Activated naive CD8-positive, alpha-beta T cell treated with anti-CD3 and anti-CD28 coated beads for 36 hours (primary cell): Measurements from ENCODE around the gene SOX13. TPM values are rescaled to one million over a fixed set of nuclear protein-coding genes. Genes with fewer than 3 reads are reported as not detected.
A peak's percentile ranks its signal among the peaks of the same experiment; 100 is the strongest.

ENCODE experiments used
- DNase-seq: peaks from one replicate; pipeline ENCODE4 v3.0.0; 2021
- H3K27ac Mint-ChIP-seq: one replicate; pipeline ENCODE4 v1.8.0; 2022; ENCODE audit warnings: mild to moderate bottlenecking, moderate library complexity, mixed read lengths
- H3K27me3 Mint-ChIP-seq: one replicate; pipeline ENCODE4 v1.8.0; 2022; ENCODE audit warnings: mild to moderate bottlenecking, mixed read lengths
- H3K36me3 Mint-ChIP-seq: one replicate; pipeline ENCODE4 v1.8.0; 2021; ENCODE audit warnings: mild to moderate bottlenecking, mixed read lengths
- H3K4me1 Mint-ChIP-seq: one replicate; pipeline ENCODE4 v1.8.0; 2021; ENCODE audit warnings: mixed read lengths
- H3K4me3 Mint-ChIP-seq: one replicate; pipeline ENCODE4 v1.8.0; 2022; ENCODE audit warnings: mild to moderate bottlenecking, moderate library complexity, mixed read lengths
- H3K9me3 Mint-ChIP-seq: one replicate; pipeline ENCODE4 v1.8.0; 2022; ENCODE audit warnings: mixed read lengths
- total RNA-seq, 2 experiments: library from RNA; stranded (reverse); gene quantifications; one replicate each; pipeline ENCODE4 v1.2.3, GENCODE V29; 2021

The SOX13 gene
- total RNA-seq, 2 experiments from 2014 or later = not detected

DNA sequence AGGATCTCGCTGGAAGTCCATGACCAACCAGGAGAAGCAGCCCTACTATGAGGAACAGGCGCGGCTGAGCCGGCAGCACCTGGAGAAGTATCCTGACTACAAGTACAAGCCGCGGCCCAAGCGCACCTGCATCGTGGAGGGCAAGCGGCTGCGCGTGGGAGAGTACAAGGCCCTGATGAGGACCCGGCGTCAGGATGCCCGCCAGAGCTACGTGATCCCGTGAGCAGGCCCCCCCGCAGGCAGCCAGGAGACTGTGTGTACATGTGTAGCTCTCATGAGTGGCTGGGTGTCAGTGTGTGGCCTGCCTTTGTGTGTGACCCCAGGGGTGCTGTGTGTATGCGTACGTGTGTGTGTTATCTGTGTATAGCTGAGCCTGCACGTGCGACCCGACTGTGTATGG is 51.7 kb downstream of the SOX13 start:
- Mint-ChIP-seq H3K36me3 (no peaks in the 10 kb centered on the region), H3K27ac (no peak overlapping the region), H3K4me3 (no peak overlapping the region), H3K27me3 (no peaks in the 10 kb centered on the region), H3K4me1 (peaks cover 5% of the 10 kb centered on the region), H3K9me3 (no peaks in the 10 kb centered on the region)
- no peak for DNase-seq

DNA sequence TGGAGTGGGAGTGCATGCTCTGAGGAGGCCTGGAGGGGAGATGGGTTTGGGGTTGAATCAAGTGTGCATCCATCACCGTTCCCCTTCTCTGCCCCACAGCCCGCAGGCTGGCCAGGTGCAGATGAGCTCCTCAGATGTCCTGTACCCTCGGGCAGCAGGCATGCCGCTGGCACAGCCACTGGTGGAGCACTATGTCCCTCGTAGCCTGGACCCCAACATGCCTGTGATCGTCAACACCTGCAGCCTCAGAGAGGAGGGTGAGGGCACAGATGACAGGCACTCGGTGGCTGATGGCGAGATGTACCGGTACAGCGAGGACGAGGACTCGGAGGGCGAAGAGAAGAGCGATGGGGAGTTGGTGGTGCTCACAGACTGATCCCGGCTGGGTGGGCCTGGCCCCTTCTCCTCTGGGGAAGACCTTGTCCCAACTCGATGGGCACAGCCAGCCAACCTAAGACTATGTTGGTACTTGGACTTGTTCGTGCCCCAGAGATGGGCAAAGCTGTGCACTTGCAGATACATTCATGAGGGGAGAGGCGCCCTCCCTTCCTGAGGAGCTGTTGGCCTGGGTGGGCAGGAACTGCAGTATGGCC is 52.9 kb downstream of the SOX13 start:
- DNase-seq = no peak
- no peaks in the 10 kb centered on the region for H3K9me3 Mint-ChIP-seq
- peaks cover 5% of the 10 kb centered on the region for H3K4me1 Mint-ChIP-seq
- H3K4me3 Mint-ChIP-seq = no peak overlapping the region
- no peaks in the 10 kb centered on the region for H3K36me3 Mint-ChIP-seq
- no peaks in the 10 kb centered on the region for H3K27me3 Mint-ChIP-seq
- H3K27ac Mint-ChIP-seq = no peak overlapping the region

DNA sequence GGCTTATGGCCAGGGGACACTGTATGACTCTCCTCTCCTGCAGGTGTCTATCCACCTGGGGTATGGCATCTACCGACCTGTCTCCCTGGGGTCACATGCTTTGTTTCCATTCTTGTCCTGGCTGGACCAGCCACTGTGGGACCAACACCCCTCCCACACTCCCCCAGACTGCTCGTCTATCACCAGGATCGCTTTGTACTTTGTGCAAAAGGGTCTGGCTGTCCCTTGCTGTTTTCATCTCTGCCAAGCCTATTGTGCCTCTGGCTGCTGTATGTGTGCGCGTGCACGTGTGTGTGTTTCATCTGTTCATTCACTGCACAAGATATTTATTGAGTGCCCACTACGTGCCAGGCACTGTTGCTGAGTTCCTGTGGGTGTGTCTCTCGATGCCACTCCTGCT is 53.5 kb downstream of the SOX13 start:
- DNase-seq = no peak
- no peaks in the 10 kb centered on the region for H3K9me3 Mint-ChIP-seq
- no peak overlapping the region for H3K4me3 Mint-ChIP-seq
- H3K4me1 Mint-ChIP-seq = peaks cover 5% of the 10 kb centered on the region
- H3K36me3 Mint-ChIP-seq = no peaks in the 10 kb centered on the region
- no peak overlapping the region for H3K27ac Mint-ChIP-seq
- H3K27me3 Mint-ChIP-seq = no peaks in the 10 kb centered on the region

DNA sequence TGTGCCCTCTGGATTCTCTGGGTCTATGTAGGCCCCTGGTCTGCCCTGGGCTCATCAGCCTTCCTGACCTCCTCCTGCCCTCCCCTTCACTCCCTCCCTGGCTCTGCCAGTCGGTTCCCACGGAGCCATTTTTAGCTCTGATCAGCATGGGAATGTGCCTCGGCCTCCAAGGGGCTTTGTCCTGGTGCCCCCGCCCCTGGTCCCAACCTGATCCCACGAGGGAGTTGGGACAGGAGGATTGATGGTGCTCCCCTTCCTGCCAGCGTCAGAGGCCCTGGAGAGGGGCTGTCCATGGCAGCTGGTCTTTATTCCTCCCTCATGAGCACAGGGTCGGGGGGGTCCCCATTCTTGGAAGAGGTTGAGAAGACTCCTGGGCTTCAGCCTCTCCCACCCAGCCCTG is 54.0 kb downstream of the SOX13 start:
- no peak for DNase-seq
- Mint-ChIP-seq H3K27ac (no peak overlapping the region), H3K9me3 (no peaks in the 10 kb centered on the region), H3K4me3 (no peak overlapping the region), H3K27me3 (no peaks in the 10 kb centered on the region), H3K36me3 (no peaks in the 10 kb centered on the region), H3K4me1 (peaks cover 5% of the 10 kb centered on the region)

DNA sequence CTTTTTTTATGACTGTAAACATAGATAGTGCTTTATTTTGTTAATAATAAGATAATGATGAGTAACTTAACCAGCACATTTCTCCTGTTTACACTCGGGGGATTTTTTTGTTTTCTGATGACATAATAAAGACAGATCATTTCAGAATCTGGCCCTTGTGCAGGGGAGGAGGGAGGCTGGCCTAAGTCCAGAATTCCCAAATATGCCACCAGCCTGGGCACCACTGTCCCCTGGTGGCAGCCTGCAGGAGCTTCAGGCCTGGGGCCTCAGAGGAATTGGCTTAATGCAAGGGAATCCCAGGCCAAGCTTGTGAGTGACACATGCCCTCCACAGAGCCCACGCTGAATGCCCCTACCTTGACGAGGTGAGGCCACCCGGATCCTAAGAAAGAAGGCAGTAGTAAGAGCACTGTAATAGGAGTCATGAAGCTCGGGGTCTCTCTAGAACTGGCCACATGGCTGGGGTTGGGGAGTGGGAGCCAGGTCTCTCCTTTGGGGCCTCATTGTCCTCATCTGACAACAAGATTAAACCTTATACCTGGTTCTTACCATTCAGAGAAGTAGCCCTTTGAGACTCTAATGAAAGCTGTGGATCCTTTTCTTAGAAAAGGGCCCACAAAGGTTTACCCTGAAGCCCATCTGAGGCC is 54.8 kb downstream of the SOX13 start:
- H3K36me3 Mint-ChIP-seq = no peaks in the 10 kb centered on the region
- DNase-seq = peak; percentile 24
- H3K4me1 Mint-ChIP-seq = peaks cover 5% of the 10 kb centered on the region
- H3K4me3 Mint-ChIP-seq = no peak overlapping the region
- H3K27me3 Mint-ChIP-seq = no peaks in the 10 kb centered on the region
- no peak overlapping the region for H3K27ac Mint-ChIP-seq
- H3K9me3 Mint-ChIP-seq = no peaks in the 10 kb centered on the region

DNA sequence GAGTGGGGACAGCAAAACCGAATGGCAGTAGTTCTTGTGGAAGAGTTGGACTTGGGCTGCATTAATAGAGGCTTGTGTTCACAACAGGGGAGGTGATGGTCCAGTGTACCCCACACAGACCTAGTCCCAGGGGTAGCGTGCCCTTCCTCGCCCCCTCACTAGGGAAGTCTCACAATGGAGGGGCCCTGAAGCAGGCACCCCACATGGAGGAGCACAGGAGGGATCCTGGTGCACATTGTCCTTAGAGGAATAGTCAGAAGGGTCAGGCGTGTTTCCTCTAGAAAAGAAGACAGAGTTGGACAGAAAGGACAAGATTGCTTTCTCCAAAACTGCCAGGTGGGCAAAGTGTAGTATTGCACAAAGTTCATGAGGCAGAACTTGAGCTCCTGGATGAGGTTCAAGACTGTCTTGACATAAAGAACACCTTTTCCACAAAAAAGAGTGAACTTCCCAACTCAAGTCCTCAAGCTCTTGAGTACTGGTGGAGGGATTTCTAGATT is 55.6 kb downstream of the SOX13 start:
- no peaks in the 10 kb centered on the region for H3K36me3 Mint-ChIP-seq
- H3K9me3 Mint-ChIP-seq = no peaks in the 10 kb centered on the region
- H3K27ac Mint-ChIP-seq = no peak overlapping the region
- no peak for DNase-seq
- H3K4me3 Mint-ChIP-seq = no peak overlapping the region
- H3K27me3 Mint-ChIP-seq = no peaks in the 10 kb centered on the region
- H3K4me1 Mint-ChIP-seq = peaks cover 5% of the 10 kb centered on the region

DNA sequence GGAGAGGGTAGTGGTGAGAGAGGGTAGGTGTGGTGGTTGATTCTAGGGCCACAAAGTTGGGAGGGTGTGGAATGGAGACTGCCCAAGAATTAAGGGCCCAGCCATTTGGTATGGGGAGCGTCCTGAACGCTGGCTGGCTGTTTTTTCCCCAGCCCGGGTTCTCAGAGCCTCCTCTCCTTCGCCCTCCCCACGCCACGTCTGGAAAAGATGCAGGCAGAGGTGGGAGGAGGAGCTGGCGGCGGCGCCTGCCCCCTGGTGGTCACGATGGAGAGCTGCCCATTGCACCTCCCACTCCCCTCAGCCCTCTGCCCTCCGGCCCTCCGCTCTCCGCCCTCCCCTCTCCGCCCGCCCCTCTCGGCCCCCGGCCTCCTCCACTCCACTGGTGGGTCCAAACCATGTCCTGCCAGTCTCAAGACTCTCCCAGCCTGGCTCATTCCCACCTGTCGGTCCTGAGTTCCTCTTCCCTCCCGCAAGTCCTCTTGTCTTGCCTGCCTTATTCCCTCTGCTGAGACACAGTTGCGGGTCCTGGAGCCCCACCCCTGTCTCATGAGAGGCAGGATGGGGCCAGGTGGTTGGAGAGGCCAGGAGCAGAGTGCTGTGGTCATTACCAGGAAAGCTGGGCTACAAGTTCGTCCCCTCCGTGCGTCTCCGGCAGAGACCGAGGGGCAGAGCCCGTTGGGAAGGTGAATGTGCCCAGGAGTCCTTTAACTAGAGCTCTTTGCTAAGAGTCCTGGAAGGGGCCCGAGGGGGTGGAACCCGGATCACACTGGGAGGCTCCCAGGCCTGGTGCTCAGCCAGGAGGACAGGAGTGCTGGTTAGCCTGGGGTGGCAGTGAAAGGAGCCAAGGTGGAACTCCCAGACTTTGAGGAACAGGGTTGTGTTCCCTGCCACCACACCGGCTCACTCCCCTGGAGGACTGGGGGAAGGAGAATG is 56.3 kb downstream of the SOX13 start:
- Mint-ChIP-seq H3K9me3 (no peaks in the 10 kb centered on the region), H3K36me3 (no peaks in the 10 kb centered on the region), H3K4me1 (peaks cover 5% of the 10 kb centered on the region), H3K27ac (no peak overlapping the region), H3K27me3 (no peaks in the 10 kb centered on the region), H3K4me3 (no peak overlapping the region)
- peak; percentile 68 for DNase-seq

DNA sequence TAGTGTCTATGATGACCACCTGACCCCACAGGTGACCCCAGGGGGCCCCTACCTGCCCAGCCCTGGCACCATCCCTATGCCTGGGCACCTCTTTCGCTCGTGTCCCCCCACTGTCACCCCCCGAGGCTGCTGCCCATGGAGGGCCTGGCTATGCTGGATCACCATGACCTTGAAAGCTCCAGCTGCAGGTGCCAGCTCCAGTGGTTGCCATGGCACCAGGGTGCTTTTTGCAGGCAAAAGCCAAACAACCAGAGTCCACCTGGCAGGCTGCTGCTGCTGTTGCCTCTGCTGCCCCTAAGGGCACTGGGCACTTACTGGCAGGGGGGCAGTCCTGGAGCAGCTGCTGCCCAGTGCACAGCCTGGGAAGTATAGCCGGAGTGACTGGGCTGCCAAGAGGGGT is 57.3 kb downstream of the SOX13 start:
- H3K36me3 Mint-ChIP-seq = no peaks in the 10 kb centered on the region
- no peaks in the 10 kb centered on the region for H3K27me3 Mint-ChIP-seq
- no peak overlapping the region for H3K27ac Mint-ChIP-seq
- no peak overlapping the region for H3K4me3 Mint-ChIP-seq
- H3K9me3 Mint-ChIP-seq = no peaks in the 10 kb centered on the region
- no peak for DNase-seq
- peaks cover 5% of the 10 kb centered on the region for H3K4me1 Mint-ChIP-seq

DNA sequence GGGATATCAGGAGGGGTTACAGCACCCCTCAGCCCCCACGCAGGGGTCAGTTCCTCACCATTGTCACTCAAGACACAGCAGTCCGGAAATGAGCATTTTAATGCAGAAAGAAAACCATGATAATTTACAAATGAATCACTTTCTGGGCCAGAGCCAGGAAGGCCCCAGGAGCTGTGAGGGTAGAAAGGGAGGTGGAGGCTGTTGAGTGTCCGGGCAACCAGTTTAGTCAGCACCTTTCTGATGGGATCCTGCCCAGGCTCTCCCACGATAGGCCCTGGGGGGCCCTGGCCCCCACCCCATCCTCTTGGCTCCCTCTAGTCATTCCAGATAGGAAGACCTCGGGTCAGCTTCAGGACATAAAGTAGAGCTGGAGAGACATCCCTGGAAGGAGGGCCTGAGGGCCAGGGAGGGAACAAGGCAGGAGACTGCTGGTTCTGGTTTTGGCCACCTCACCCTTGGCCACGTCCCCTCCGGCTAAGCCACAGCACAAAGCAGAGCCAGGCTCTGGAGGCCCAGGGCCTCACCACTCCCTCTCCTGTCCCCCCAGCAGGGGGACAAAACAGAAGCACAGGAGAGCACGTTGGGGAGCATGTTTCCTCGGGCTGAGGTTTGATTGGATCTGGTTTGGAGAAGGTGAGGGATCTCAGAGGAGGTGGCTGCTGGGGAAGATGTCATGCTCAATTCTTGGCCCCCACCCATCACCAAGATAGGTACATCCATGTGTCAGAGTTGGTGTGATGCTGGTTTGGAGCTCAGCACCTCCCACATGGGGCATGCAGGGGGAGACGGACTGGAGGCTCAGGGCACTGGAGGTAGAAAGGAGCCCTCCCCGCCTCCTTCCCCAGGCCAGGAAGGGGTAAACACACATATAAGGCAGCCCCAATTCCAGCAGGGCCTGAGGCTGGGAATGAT is 58.3 kb downstream of the SOX13 start:
- H3K4me1 Mint-ChIP-seq = peaks cover 5% of the 10 kb centered on the region
- H3K4me3 Mint-ChIP-seq = no peak overlapping the region
- no peak overlapping the region for H3K27ac Mint-ChIP-seq
- no peaks in the 10 kb centered on the region for H3K9me3 Mint-ChIP-seq
- H3K27me3 Mint-ChIP-seq = no peaks in the 10 kb centered on the region
- DNase-seq = no peak
- no peaks in the 10 kb centered on the region for H3K36me3 Mint-ChIP-seq

DNA sequence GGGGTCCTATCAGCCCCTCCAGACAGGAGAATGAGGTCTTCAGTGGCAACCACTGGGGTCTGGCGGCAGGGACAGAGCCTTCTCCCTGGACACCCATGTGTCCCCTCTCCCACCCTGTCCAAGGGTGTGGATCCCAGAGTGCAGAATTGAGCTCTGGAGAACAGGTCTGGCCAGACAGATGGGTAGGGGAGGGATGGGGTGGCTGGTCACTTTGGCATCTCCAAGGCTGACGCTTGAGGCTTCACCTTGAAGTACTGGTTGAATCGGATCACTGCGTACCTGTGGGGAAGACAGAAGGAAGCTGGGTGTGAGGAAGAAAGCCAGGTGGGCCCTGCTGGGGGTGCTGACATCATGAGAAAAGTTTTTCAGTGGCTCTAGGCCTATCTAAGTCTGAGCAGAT is 59.1 kb downstream of the SOX13 start:
- Mint-ChIP-seq H3K36me3 (no peaks in the 10 kb centered on the region), H3K9me3 (no peaks in the 10 kb centered on the region), H3K27ac (no peak overlapping the region), H3K27me3 (no peaks in the 10 kb centered on the region), H3K4me3 (no peak overlapping the region), H3K4me1 (peaks cover 5% of the 10 kb centered on the region)
- DNase-seq = no peak

DNA sequence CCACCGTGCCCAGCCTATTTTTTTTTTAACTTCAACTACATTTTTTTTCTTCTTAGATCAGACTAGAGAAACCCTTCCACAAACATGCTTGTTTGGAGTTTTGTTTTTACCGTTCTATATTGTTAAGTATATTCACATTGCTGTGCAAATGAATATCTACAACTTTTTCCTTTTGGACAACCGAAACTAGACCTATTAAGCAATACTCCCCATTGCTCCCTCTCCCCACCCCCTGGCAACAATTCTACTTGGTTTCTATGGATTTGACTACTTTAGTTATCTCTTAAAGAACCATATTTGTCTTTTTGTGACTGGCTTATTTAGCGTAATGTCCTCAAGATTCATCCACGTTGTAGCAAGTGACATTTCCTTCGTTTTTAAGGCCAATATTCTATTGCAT is 59.8 kb downstream of the SOX13 start:
- peaks cover 5% of the 10 kb centered on the region for H3K4me1 Mint-ChIP-seq
- no peak for DNase-seq
- no peak overlapping the region for H3K4me3 Mint-ChIP-seq
- H3K36me3 Mint-ChIP-seq = no peaks in the 10 kb centered on the region
- no peak overlapping the region for H3K27ac Mint-ChIP-seq
- H3K9me3 Mint-ChIP-seq = no peaks in the 10 kb centered on the region
- no peaks in the 10 kb centered on the region for H3K27me3 Mint-ChIP-seq

DNA sequence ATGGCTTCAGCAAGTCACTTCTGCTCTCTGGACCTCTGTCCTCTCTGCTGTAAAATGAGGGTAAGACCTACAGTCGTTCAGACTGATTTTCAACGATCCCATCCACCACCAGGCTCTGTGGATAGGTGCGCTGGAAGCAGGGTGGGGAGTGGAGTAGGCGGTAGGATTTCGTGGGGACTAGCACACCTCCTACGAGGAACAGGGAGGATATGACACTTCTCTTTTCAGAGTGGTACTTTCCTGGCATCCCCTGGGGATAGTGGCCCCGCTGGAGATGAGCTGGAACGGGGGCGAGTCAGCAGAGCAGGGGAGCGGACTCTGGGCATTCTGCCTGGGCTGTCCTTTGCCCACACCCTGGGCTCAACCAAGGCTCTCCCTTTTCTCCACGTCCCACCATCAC is 61.2 kb downstream of the SOX13 start:
- no peak overlapping the region for H3K4me3 Mint-ChIP-seq
- H3K27me3 Mint-ChIP-seq = no peaks in the 10 kb centered on the region
- H3K36me3 Mint-ChIP-seq = no peaks in the 10 kb centered on the region
- DNase-seq = no peak
- no peaks in the 10 kb centered on the region for H3K9me3 Mint-ChIP-seq
- H3K4me1 Mint-ChIP-seq = peaks cover 2% of the 10 kb centered on the region
- H3K27ac Mint-ChIP-seq = no peak overlapping the region

DNA sequence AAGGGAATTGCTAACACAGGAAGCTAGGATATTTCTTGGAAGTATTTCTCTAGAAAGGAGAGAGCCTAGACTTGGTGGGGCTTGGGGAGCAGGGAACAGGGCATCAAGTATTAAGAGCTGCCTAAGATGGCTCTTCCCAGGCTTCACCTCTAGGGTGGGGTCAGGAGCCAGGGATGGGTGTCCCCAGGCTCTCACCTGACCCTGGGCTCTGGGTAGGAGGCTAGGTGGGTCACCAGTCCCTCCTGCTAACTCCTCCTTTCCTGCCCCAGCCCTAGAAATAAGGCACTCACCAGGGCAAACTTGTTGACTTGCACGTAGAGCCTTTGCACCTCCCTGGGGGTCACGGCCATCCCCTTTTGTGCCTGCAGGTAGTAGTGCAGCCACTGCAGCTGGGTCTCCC is 63.9 kb downstream of the SOX13 start:
- no peak for DNase-seq
- Mint-ChIP-seq H3K4me3 (no peak overlapping the region), H3K27ac (no peak overlapping the region), H3K4me1 (no peaks in the 10 kb centered on the region), H3K36me3 (no peaks in the 10 kb centered on the region), H3K27me3 (no peaks in the 10 kb centered on the region), H3K9me3 (no peaks in the 10 kb centered on the region)

DNA sequence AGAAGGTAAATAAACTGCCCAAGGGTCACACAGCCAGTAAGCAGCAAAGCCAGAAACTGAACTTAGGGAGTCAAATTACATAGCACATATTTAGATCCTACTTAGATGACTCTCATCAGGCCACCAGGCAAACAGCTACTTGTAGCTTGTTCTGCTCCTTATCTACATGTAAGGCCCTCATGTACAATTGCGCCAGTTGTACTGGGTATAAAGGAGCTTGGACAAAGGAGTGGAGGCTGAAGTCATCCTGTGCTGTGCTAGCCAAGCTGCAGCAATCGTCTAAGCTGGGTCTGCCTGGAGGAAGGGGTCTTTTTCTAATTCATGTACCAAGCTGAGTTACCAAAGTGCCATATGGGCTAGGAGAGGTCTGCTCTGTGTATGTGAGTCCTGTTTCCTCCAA is 66.2 kb downstream of the SOX13 start:
- Mint-ChIP-seq H3K27me3 (no peaks in the 10 kb centered on the region), H3K4me3 (no peak overlapping the region), H3K4me1 (peaks cover 3% of the 10 kb centered on the region), H3K9me3 (no peaks in the 10 kb centered on the region), H3K36me3 (no peaks in the 10 kb centered on the region), H3K27ac (no peak overlapping the region)
- DNase-seq = no peak

DNA sequence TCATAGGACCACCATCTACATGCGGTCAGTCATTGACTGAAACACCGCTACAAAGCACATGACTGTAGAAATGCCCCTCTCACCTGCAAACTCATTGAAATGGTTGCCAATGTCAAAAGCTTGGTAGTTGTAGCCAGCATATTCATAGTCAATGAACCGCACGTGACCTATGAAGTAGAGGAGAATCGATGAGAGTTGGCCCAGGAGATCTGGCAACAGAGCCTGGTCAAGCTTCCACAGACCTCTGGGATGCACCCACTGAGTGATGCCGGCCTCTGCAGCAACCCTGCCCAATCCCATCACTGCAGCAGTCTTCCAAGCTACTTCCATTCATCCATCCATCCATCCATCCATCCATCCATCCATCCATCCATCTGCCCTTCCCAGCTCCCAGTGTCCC is 67.0 kb downstream of the SOX13 start:
- H3K4me1 Mint-ChIP-seq = peaks cover 3% of the 10 kb centered on the region
- H3K4me3 Mint-ChIP-seq = no peak overlapping the region
- no peaks in the 10 kb centered on the region for H3K36me3 Mint-ChIP-seq
- no peaks in the 10 kb centered on the region for H3K9me3 Mint-ChIP-seq
- H3K27me3 Mint-ChIP-seq = no peaks in the 10 kb centered on the region
- H3K27ac Mint-ChIP-seq = no peak overlapping the region
- no peak for DNase-seq
